Kidney epithelial cell (primary cell): ENCODE results near the gene CDK14. TPM values are rescaled to one million over a fixed set of nuclear protein-coding genes. Genes with fewer than 3 reads are reported as not detected.

Experiments
- DNase-seq: peaks from one replicate; pipeline ENCODE4 v3.0.0-alpha.2; 2010; ENCODE audit warnings: low read depth
- H3K27me3 ChIP-seq: 2 replicates; pipeline ENCODE4 v1.6.0; 2011; ENCODE audit warnings: low read length; ENCODE audit not compliant: control insufficient read depth, insufficient read depth
- H3K36me3 ChIP-seq: 2 replicates; pipeline ENCODE4 v1.5.1; 2011; ENCODE audit warnings: low read length; ENCODE audit not compliant: control insufficient read depth, insufficient read depth
- H3K4me3 ChIP-seq: 2 replicates; pipeline ENCODE4 v1.5.1; 2011; ENCODE audit warnings: low read depth, mild to moderate bottlenecking, control low read depth, low read length
- CTCF ChIP-seq: IDR thresholded peaks from 2 replicates; pipeline ENCODE4 v1.5.1; 2011; ENCODE audit warnings: mild to moderate bottlenecking, moderate library complexity, low read length, control low read depth, inconsistent platforms; ENCODE audit not compliant: insufficient read depth, poor library complexity, severe bottlenecking
- total RNA-seq: library from RNA; depleted of rRNA; stranded (reverse); fragments of >200 nt; gene quantifications from 2 replicates; pipeline ENCODE4 v1.2.3, GENCODE V29; 2015

The CDK14 gene
- total RNA-seq, 1 donor from 2014 or later = 18.2 TPM

GRCh38 chr7:91157579-91158320, 561.6 kb downstream of the CDK14 start:
- no peak for DNase-seq
- no peaks in the 10 kb centered on the region for H3K36me3 ChIP-seq
- no peak for TF ChIP-seq CTCF

DNA sequence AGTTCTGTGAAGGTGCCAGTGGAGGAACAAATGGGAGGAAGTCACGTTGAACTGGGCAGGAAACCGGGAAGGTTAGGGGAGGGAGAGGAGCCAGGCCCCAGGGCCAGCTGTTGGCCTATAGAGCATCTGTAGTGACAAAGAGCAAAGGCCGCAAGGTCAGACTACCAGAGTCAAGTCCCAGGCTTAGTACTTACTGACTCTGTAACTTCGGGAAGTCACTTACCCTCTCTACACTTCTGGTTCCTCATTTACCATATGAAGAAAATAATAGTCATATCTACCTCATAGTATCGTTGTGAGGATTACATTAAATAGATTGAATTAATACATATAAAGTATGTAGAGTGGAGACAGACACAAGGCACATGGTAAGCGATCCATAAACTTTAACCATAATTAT, 566.3 kb downstream of the CDK14 start:
- Histone ChIP-seq H3K36me3 (no peaks in the 10 kb centered on the region), H3K4me3 (no peak overlapping the region), H3K27me3 (no peaks in the 10 kb centered on the region)
- no peak for DNase-seq
- TF ChIP-seq CTCF = no peak

More at GRCh38 chr7:91157579-91158320, 561.6 kb downstream of the CDK14 start:
- H3K27me3 ChIP-seq = no peaks in the 10 kb centered on the region
- no peak overlapping the region for H3K4me3 ChIP-seq

DNA sequence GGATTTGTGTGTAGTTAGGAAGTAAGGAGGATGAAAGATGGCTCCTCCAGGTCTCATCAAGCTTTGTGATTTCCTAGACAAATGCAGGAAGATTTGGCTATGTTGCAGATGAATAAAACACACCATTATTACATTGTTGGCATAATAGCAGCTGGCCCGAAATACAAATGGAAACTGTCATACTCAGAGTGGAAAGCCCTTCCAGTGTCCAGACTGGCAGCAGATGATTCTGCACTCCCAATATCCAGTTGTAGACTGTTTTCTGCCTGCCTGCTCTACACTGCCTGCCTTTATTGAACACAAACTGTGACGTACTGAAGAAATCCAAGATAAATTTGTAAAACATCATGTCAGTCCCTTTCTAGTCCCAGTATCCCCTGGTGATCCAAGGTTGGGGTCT, 568.4 kb downstream of the CDK14 start:
- no peaks in the 10 kb centered on the region for H3K27me3 ChIP-seq
- no peak overlapping the region for H3K4me3 ChIP-seq
- no peak for TF ChIP-seq CTCF
- no peak for DNase-seq
- H3K36me3 ChIP-seq = no peaks in the 10 kb centered on the region

DNA sequence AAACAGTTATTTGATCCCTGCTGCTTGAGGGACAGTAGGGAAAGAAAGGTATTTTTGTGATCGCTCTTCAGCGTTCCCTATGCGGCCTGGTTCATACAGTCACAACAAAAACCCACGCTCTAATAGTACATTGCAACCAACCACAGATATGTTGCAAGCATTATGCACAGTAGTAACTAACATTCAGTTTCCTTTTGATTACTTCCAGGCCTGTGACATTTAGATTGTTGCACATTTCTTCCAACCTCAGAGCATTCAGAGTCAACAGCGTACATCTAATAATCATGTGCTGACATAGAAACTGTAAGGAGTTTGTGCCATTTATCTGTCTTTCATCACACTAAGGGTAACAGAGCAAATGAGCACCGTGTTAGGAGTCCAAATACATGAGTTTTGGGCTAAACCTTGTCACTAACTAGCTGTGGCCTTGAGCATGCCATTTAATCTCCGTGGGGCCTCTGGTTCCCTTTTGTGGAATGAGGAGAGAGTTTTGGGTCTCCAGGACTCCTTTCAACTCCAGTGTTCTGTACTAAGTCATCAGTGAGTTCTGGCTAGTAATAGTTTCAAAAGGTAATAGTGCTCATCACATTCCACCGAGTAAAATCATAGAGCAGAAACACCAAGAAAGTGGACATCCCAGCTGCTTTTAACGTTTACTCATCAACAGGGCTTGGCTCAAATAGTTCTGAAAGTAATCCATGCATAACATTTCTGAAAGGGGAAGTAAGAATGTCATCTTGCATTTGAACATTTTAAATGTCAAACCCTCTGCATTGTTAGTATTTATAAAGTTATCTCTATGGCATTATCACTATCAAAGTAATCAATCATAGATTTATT, 569.1 kb downstream of the CDK14 start:
- Histone ChIP-seq H3K27me3 (no peaks in the 10 kb centered on the region), H3K36me3 (no peaks in the 10 kb centered on the region), H3K4me3 (no peak overlapping the region)
- no peak for TF ChIP-seq CTCF
- DNase-seq = peak; percentile 67

DNA sequence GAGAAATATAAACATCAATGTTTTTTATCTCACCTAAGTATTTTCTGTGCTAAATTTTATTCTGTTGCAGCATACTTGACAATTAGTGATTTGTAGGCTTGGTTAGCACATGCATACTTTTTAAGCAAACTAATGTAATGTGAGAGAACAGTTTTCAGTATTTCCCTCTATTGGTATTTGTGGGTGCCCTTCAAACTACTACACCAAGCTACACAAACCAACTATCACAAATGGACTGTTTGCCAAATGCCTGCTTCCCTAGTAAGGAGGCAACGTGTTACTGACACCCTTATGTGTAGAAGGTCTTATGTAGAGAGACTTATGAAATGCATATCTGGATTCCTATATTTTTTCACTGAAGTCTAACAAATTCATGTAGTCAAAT, 569.7 kb downstream of the CDK14 start:
- Histone ChIP-seq H3K4me3 (no peak overlapping the region), H3K36me3 (no peaks in the 10 kb centered on the region), H3K27me3 (no peaks in the 10 kb centered on the region)
- no peak for DNase-seq
- no peak for TF ChIP-seq CTCF
